ENCODE data around the gene KSR1. TPM values are rescaled to one million over a fixed set of nuclear protein-coding genes. Genes with fewer than 3 reads are reported as not detected.

The KSR1 gene
- total and polyA plus RNA-seq, 2 experiments from 2014 or later = 7.8 to 53.2 TPM

- TF ChIP-seq CTCF (conservative IDR thresholded peaks at IDR 0.05; ENCODE audit: low read depth in 2 of 2) = no peak
- no peak for TF ChIP-seq NANOG (IDR thresholded peaks at IDR 0.05; ENCODE audit: borderline replicate concordance)
- no peak for TF ChIP-seq EZH2phosphoT487 (IDR thresholded peaks at IDR 0.05; ENCODE audit: unreplicated experiment)
- no peak for TF ChIP-seq ZNF114 (CRISPR knock-in tag; IDR thresholded peaks at IDR 0.05)
- no peak for TF ChIP-seq JUNB (IDR thresholded peaks at IDR 0.05; ENCODE audit: unreplicated experiment)
- TF ChIP-seq STAT1 (IDR thresholded peaks at IDR 0.05; ENCODE audit: unreplicated experiment) = no peak
Observed at GRCh38 chr17:27443491-27443890, 12.8 kb upstream of the KSR1 start (continued).

GRCh38 chr17:27445971-27446370, 10.3 kb upstream of the KSR1 start:
- H3K27ac ChIP-seq (ENCODE audit: low read depth) = no peak overlapping the region
- ATAC-seq = no peak
- H3K4me2 ChIP-seq = no peak overlapping the region
- no peak for TF ChIP-seq REST (IDR thresholded peaks at IDR 0.05; ENCODE audit: unreplicated experiment)
- TF ChIP-seq ZNF331 (CRISPR knock-in tag; IDR thresholded peaks at IDR 0.05; ENCODE audit: low read depth) = no peak
- no peak for TF ChIP-seq NANOG (IDR thresholded peaks at IDR 0.05; ENCODE audit: borderline replicate concordance)
- no peak for TF ChIP-seq CREB1 (CRISPR knock-in tag; IDR thresholded peaks at IDR 0.05; ENCODE audit: low read depth)
- no peak for TF ChIP-seq ETS1 (IDR thresholded peaks at IDR 0.05)
- no peak for TF ChIP-seq ZNF462 (CRISPR knock-in tag; IDR thresholded peaks at IDR 0.05)
- no peak for TF ChIP-seq ZNF114 (CRISPR knock-in tag; IDR thresholded peaks at IDR 0.05)
- no peak for TF ChIP-seq JUNB (IDR thresholded peaks at IDR 0.05; ENCODE audit: unreplicated experiment)
- no peak for TF ChIP-seq EZH2phosphoT487 (IDR thresholded peaks at IDR 0.05; ENCODE audit: unreplicated experiment)
- no peak for TF ChIP-seq POLR2AphosphoS5 (IDR thresholded peaks at IDR 0.05; ENCODE audit: low read depth)
- TF ChIP-seq STAT1 (IDR thresholded peaks at IDR 0.05; ENCODE audit: unreplicated experiment) = no peak

More at GRCh38 chr17:27445971-27446370, 10.3 kb upstream of the KSR1 start:
- Mint-ChIP-seq H3K4me1 (no peaks in the 10 kb centered on the region), H3K9me3 (no peaks in the 10 kb centered on the region), H3K4me3 (no peak overlapping the region), H3K27ac (no peak overlapping the region), H3K36me3 (ENCODE audit: low read depth) (no peaks in the 10 kb centered on the region), H3K27me3 (ENCODE audit: insufficient read depth, low read depth, poor library complexity) (peaks cover 3% of the 10 kb centered on the region)
- Histone ChIP-seq H4K20me1 (replicated peaks; ENCODE audit: insufficient read depth) (no peaks in the 10 kb centered on the region), H3K79me2 (replicated peaks; ENCODE audit: insufficient read depth) (no peaks in the 10 kb centered on the region), H2AFZ (no peak overlapping the region), H3K36me3 (ENCODE audit: insufficient read depth) (no peaks in the 10 kb centered on the region), H3K27me3 (ENCODE audit: insufficient read depth) (no peaks in the 10 kb centered on the region), H3F3A (replicated peaks; ENCODE audit: low read depth) (no peaks in the 10 kb centered on the region), H3K9me2 (ENCODE audit: insufficient read depth) (no peaks in the 10 kb centered on the region), H3K4me1 (ENCODE audit: insufficient read depth) (no peaks in the 10 kb centered on the region), H3K4me3 (no peak overlapping the region)
- no peak for DNase-seq (ENCODE audit: low spot score)
